Activated effector memory CD4-positive, alpha-beta T cell treated with anti-CD3 and anti-CD28 coated beads, Interleukin-2, amount 50 U/mL, for 16 hours (primary cell): ENCODE data around the gene CAMTA1.
"Not testable (repeated sequence)": the region's sequence is repeated elsewhere in the genome, so short reads cannot be mapped to it uniquely, and the experiment has no call there.

ENCODE experiments used
- DNase-seq: peaks from one replicate; pipeline ENCODE4 v3.0.0-alpha.2; 2020

CAMTA1 gene

DNA sequence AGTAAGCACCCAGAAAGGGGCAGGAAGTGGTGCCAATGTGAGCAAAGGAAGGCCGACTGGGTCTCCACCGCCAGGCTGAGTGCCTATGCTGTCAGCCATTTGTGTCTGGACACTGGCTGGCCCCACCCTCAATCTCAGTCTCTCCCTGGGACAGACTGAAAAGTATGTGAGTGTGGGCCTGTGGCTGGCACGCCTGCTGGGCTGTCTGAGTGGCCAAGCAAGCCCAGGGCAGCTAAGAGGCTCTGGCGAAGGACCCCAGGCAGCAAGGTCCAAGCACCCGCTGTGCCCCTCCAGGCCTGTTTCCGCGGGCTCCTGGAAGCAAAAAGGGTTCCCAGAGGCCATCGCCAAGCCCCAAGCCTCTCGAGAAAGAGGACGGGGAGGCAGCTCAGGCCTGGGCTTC is 892.6 kb downstream of the CAMTA1 start:
- DNase-seq = no peak

DNA sequence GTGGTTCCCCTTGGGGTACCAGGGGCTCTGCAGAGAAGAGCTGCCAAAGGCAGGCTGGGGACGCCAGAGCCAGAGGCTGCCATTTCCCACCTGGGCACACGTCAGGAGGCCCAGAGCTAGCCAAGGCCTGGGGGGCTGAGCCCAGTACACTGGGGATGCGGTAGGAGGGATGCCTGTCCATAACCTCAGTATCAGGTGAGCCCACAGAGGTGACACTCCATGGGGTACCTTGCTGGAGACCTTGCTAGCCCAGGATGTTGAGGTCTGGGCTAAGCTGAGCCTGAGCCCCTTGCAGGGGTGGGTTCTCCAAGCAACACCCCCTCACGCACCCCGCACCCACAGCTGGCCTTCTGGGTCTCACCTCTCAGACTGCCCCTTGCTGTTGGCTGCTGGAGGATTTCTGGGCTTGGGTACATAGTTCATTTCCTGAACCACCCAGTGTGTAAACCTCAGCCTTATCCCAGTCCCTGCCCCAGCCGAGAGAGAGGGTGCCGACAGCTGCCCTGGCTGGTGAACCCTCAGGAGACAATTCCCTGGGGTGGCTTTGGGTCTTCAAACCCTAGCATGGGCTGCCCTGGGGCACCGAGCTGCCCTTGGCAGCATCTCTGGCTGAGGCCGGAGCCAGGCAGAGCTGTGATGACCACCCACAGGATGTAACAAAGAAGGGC is 893.4 kb downstream of the CAMTA1 start:
- no peak for DNase-seq

DNA sequence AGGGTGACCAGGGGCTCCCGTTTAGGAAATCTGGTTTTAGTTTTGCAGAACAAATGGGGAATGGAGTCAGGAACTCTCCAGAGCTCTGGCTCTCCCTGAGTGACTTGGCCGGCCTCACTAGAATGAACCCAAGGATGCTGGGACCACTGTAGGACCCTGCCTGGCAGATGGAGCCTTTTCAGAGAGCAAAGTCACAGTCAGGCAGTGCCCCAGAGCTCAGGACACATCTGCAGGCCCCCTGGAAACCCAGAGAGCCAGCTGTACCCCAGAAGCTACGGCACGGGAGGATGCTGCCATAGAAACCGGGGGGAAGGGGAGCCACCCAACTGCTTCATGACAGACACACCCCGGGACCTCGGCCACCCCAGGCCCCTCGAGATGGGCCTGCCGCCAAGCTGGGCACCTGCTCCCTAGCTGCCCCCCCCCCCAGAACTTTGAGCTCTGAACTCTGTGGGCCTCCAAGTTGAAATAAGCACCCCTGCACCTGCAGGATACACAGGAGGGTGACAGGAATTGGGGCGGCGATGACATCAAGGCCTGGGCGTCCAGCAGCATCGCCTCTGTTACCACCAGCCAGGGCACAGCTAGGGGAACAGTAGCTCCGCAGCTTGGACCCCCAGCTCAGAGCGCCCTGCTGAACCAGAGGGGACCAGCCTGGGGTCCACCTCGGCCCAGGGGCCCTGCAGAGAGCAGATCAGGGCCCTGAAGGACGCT is 894.1 kb downstream of the CAMTA1 start:
- no peak for DNase-seq

DNA sequence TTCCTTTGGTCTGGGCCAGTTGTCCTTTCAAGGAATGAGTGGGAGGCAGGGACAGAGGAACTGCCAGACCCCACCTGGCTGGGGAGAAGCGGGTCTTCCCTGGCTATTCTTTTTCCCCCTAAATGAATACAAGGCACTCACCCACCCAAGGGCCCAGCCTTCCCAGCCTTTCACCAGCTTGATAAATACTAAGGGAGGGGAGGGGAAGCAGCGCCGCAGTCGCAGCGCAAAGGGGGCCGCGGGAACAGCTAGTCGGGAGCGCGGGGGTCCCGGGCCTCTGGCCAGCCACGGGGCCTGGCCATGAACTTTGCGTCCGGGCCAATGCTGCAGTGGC is 894.6 kb downstream of the CAMTA1 start:
- no peak for DNase-seq

DNA sequence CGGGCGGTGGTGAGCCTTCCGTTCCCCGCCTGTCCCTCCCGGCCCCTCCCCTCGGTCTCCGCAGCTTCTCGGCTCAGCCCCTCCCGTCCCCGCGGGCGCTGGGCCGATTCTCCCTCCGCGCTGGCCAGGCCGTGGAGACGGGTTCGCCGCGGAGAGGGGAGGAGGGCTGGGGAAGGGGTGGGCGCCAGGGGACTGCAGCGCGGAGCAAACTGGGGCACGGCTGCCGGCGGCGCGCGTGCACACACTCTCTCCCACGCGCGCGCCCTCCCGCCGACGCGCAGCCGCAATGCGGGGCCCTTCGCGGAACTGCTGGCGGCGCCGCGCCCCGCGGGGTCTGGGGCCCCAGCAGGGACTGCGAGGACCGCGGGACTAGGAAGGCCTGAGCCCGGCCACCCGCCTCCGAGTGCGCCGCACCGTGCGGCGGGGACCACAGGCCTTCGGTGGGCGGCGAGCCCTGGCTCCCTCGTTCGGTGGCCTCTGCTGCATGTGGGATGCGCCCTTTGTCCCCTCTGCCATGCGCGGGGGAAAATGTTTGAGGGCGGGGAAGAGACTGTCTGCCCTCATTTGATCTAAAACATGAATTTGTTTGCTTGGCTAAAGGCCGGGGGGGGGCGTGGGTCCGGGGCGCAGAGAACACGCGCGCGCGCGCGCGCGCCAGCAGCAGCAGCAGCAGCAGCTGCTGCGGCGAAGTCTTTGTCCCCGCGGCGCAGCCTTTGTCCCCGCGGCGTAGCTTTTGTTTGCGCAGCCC is 895.1 kb downstream of the CAMTA1 start:
- peak; percentile 81 for DNase-seq

DNA sequence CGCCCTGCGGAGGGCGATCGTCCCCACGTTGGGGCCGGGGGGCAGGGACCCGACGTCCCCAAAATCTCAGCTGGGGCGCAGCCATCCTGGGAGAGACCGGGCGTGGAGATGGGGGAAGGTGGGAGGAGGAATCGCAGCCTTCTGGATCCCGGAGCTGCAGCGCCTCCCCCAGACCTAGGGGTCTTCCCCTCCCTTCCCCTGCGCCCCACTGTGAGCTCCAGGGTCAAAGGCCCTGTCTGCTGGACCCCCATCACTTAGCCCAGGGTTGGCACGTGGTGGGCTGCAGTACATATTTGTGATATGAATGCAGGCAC is 895.7 kb downstream of the CAMTA1 start:
- no peak for DNase-seq

DNA sequence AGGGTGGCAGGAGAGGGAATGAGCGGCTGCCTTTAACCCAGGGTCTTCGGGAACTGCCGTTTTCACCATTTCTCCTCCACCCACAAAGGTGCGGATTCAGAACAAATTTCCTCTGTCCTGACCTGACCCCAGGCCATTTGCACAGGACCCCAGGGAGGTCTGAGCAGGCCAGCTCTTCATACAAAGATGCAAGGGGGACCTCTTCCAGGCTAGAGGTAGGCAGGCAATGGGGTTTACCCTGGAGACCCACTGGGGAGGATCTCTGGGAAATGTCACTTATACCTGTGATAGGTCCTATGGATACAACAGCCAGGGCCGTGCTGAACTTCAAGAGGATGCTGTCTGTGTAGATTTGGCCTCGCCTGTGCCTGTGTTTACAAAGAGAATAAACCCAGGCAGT is 896.1 kb downstream of the CAMTA1 start:
- no peak for DNase-seq

DNA sequence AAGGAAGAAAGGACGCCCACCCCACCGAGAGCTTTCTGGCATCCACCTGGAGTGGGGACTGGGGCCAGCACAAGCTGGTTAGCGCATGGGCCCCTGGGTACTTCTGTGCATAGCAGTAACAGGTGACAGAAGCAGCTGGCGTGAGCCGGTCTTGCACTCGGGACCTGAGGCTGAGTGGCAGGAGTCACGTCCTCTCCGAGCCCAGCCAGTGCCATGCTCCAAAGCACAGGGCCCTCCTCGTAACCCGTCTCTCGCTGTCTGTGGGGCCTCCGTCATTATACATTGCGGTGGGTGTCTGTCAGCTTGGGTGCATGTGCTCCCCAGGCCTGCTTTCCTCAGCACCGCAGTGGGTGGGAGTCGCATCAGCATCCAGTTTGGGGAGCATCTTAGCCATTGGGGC is 898.3 kb downstream of the CAMTA1 start:
- DNase-seq = no peak

DNA sequence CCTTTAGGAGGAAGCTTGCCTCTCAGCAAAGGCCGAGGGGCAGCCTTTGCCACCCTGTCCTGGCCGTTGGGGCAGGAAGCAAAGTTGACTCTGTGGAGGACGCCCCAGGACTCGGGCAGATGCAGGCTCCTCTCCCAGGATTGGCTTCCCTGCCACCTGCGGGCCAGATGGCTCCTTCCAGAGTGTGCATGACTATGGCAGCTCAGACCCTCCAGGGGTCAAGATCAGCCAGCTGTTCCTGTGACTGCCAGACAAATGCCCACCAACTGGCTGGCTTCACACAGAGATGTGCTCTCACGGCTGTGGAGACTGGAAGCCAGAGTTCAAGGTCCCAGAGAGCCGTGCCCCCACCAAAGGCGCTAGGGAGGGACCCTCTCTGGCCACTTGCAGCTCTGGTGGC is 898.9 kb downstream of the CAMTA1 start:
- DNase-seq = no peak

DNA sequence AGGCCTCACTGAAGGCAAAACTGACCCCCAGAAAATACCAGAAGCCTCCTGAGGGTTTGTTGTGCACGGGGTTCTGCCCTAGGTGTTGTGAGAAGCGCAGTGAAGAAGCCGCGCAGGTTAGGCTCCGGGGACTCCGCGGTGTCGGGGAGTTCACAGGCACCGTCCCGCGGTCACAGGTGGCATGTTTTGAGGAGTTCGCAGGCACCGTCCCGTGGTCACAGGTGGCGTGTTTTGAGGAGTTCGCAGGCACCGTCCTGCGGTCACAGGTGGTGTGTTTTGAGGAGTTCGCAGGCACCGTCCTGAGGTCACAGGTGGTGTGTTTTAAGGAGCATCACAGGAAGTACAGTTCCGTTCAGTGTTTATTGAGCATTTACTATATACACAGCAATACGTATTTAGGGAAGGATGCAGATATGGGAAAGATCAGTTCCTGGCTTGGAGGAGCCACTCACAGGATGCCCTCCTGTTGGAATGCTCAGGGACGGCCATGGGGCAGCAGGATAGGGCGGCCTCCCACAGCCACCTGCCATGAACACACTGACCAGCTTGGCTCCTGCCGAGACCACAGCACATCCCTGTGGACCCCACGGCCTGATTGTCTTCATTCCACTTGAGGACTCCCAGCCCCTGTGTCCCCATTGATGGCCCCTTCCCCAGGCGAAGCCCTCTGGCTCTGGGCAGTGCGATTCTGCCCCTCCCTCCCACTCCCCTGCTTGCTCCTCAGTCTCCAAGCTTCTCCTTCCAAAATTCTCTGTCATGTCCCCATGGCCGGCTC is 899.8 kb downstream of the CAMTA1 start:
- DNase-seq = no peak

DNA sequence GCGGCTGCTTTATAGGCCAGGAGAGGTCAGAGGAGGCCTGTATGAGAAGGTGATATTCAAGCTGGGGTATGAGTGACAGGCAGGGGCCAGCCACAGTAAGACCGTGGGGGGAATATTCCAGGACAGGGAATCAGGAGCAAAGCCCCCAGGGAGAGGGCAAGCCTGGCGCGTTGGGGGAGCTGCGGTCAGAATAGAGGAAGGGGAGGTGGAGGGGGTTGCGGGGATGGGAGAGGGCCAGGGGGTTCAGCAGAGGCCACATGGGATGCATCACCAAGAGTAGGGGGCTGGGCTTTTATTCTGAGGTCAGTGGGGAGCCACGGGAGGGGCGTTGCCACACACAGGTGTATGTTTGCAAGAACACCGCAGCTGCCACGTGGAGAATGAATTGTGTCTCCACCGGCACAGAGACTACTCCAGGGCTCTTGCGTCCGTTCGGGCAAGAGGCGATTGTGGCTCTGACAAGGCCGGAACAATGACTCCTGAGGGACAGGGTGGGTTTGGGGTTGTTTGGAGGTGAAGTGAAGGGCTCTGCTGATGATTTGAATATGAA is 901.1 kb downstream of the CAMTA1 start:
- no peak for DNase-seq

DNA sequence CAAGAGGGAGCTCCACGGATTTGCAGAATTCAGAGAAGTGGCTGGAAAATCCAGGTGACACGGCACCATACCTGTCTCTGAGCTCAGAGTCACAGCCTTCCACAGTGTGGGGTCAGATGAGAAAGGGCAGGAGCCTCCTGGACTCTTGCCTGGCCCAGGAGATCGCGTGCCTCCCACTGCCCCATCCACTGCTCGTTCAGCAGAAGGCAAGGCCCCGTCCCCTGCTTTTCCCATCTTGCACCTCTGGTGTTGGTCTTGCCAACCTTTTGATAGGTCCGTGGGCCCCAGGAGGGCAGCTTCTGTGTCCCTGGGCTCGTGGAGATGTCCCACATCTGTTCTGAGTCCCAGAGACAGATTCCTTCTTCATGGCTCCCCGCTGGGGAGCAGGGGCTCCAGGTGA is 902.2 kb downstream of the CAMTA1 start:
- DNase-seq = no peak

DNA sequence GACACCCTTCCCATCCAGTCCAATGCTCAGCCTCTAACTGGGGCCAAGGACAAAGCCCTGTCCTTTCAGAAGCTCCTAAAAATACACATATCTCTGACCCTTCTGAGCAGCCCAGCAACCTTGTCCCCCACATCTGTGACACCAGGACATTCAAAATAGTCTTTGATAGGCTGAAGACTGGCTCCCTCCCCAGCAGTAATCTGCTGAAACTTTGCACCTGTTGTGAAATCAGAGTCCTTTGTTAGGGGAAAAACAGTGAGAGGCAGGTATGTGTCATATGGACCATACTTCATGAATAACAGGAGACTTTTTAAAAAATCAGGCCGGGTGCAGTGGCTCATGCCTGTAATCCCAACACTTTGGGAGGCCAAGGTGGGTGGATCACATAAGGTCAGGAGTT is 903.4 kb downstream of the CAMTA1 start:
- DNase-seq = no peak

DNA sequence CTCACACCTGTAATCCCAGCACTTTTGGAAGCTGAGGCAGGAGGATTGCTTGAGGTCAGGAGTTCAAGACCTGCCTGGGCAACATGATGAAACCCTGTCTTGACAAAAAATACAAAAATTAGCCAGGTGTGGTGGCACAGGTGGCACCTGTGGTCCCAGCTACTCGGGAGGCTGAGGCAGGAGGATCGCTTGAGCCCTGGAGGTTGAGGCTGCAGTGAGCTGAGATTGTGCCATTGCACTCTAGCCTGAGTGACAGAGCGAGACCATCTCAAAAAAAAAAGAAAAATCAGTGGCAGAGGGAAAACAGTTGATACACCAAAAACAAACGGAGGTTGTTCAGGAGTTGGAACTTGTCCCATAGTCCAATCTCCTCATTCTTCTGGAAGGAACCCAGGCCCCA is 904.1 kb downstream of the CAMTA1 start:
- not testable (repeated sequence) for DNase-seq

DNA sequence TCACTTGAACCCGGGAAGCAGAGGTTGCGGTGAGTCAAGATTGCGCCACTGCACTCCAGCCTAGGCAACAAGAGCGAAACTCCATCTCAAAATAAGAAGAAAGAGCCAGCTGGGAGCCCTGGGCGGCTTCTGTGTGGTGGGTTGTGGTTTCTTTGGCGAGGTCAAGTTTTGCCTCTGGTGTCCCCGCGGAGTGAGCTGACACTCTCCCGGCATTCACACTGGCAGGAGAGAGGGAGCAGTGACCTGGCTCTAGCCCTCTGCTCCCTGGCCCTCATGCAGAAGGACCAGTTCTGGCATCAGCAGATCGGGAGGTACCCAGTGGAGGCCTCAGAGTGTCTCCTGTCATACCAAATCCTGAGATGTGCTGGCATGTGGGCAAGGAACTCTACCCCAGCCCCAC is 904.8 kb downstream of the CAMTA1 start:
- no peak for DNase-seq

DNA sequence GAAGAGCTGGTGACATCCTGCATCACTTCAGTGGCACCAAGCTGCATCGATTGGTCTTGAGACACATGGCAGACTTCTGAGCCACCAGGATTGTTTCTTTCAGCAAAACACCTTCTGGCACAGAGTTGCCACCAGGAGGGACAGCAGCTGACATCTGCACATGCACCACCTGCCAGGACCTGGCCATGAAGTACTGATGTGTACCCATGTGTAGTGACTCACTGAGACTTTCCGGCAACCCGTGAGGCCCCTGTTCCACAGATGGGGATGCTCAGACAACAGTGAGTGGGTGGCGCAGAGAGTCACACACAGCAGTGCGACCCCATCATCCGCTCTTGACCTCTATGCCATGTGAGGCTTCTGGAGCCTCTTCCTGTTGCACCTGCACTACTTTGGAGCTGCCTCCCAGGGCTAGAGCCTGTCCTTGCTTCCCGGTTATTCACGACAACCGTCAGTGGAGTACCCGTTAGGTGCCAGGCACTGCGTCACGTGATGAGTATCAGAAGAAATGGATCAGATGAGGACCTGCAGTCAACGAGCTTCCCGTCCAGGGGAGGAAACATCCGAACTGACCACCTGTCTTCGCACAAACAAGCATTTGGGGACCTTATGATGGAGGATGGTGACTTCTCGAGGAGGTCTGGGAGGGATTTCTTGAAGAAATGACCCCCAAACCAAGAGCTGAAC is 905.4 kb downstream of the CAMTA1 start:
- DNase-seq = no peak

DNA sequence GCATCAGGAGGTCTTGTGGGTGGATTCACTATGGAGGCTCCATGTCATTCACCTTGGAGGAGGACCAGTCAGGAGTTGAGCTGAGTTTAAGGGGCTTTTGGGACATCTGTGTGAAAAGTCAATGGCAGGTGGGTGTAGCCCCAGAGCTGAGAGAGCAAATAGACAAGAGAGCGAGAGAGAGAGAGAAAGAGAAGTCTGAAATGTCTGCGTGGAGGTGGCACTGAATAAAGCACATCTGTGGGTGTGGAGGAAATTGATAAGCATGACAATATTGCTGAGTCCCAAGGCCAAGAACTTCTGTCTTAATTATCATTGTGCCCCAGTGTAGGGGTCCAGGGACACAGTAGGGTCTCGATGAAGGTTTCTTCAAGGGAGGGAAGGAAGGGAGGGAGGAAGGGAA is 906.3 kb downstream of the CAMTA1 start:
- DNase-seq = no peak

DNA sequence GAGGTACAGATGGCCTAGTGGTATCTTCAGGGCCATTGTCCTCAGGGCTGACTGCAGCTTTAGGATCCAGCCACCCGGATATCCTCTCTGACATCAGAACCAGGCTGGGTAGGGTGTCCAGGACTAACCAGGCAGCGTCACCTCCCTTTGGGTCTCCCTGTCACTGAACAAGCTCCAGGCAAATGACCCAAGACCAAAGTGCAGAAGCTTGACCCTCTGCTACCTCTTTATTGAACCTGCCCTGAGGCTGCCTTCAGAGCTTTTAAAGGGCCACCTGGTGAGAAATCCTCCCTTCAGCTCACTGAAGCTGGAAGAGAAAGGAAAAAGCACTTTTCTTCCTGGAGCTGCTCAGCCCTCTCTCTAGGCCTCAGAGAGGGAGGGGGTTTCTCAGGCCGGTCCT is 906.8 kb downstream of the CAMTA1 start:
- DNase-seq = no peak

DNA sequence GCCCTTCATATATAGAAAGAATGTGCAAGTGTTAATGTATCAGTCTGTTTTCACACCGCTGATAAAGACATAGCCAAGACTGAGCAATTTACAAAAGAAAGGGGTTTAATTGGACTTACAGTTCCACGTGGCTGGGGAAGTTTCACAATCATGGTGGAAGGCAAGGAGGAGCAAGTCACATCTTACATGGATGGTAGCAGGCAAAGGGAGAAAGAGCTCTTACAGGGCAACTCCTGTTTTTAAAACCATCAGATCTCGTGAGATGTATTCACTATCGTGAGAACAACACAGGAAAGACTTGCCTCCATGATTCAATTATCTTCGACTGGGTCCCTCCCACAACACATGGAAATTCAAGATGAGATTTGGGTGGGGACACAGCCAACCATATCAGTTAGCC is 907.8 kb downstream of the CAMTA1 start:
- DNase-seq = not testable (repeated sequence)

DNA sequence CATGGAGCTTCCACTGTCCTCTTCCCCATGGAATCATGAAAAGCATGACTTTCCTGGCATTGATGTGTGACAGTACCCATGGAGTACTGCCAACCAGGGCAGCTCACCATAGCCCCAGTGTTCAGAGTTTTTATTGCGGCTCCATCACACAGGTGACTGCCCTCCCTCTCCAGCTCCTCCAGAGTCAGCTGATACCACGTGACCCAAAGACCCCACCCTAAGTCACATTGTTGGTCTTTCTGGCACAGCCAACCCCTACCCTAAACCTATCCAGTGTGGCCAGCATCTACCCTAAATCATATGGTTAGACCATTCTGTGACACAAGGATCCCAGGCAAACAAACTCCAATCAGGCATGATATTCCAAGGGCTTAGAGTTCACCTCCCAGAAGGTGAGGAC is 908.4 kb downstream of the CAMTA1 start:
- no peak for DNase-seq

DNA sequence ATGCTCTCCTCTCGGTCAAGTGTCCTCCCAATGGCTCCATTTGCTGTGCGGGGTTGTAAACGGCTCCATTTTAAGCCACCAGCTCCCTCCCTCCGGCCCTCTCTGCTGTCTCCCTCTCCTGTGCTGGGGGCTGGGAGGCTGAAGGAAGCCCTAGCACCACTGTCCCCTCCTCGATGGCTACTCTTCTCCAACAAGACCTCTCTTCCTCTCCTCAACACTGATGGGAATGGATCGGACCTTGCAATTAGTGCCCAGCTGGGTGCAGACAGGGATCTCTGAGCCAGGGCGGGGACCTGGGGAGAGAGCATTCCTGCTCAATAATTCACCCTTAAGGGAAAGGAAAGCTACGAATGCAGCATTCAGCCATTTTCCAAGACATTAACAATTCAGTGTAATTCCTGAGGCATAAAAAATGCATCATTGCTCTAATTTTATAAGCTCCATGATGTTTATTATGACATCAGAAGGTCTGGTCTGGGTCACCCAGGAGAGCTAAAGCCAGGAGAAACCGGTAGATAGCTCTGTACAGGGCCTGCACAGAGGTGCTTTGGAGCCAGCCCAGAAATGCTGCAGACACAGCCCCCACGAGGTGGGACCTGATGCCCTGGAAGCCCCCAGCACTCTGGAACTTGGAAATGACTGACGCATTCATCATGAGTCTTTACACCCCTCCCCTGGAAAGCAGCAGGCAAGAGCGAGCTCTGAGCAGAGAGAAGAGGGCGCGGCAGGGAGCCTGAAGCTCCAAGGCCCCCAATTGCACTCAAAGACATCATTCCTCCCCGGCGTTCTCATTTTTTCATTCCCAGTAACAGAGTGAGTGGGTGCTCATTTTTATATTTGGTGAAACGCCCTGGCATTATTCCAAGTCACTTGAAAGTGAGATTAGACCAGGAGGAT is 909.6 kb downstream of the CAMTA1 start:
- no peak for DNase-seq
